Measurements from ENCODE around the gene CHST15.
"Not testable (repeated sequence)": the region's sequence is repeated elsewhere in the genome, so short reads cannot be mapped to it uniquely, and the experiment has no call there.

CHST15 gene

DNA sequence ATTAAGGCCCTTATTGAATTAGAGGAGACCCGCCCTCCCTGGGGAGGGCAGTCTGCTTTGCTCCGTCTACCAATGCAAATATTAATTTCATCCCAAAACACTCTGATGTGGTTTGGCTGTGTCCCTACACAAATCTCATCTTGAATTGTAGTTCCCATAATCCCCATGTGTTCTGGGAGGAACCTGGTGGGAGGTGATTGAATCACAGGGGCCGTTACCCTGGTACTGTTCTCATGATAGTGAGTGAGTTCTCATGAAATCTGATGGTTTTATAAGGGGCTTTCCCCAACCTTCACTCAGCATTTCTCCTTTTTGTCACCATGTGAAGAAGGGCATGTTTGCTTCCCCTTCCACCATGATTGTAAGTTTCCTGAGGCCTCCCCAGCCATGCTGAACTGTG, 7.3 kb upstream of the CHST15 start:
- H3K4me3 ChIP-seq (ENCODE audit: low read depth in 1 of 5, low read length in 5 of 5); H3K9ac ChIP-seq (ENCODE audit: low read length in 5 of 5); H3K4me1 ChIP-seq (ENCODE audit: control insufficient read depth in 5 of 5, insufficient read depth in 5 of 5, low read length in 5 of 5); H3K27ac ChIP-seq (ENCODE audit: low read depth, low read length); H3K36me3 ChIP-seq (ENCODE audit: control insufficient read depth in 5 of 5, insufficient read depth in 5 of 5, low read length in 5 of 5): not testable (repeated sequence)
- Histone ChIP-seq H3K27me3 (ENCODE audit: control insufficient read depth in 5 of 5, insufficient read depth in 4 of 5, low read length in 5 of 5) (peaks cover 0 to 17% (median 3%) of the 10 kb centered on the region in 5 donors), H3K9me3 (ENCODE audit: control insufficient read depth in 5 of 5, low read length in 5 of 5) (peaks cover 3 to 13% (median 6%) of the 10 kb centered on the region in 5 donors)

DNA sequence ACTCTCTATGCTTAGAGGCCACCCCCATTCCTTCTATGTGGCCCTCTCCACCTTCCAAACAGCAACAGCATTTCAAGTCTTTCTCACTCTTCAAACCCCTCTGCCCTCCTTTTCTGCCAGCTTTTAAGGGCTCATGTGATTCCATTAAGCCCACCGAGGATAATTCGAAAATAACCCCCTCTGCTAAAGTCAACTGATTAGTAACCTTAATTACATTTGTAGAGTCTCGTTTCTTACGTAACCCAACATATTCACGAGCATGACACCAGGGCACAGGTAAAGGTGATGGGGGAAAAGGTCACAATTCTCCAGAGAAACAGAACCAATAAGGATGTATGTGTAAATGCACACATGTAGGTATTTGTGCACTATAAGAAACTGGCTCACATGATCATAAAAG, 6.7 kb upstream of the CHST15 start:
- H3K4me3 ChIP-seq (ENCODE audit: low read depth in 1 of 5, low read length in 5 of 5): no peak overlapping the region
- H3K36me3 ChIP-seq (ENCODE audit: control insufficient read depth in 5 of 5, insufficient read depth in 5 of 5, low read length in 5 of 5): no peaks in the 10 kb centered on the region
- H3K27me3 ChIP-seq (ENCODE audit: control insufficient read depth in 5 of 5, insufficient read depth in 4 of 5, low read length in 5 of 5): peaks cover 0 to 17% (median 5%) of the 10 kb centered on the region in 5 donors
- no peak overlapping the region for H3K9ac ChIP-seq (ENCODE audit: low read length in 5 of 5)
- H3K9me3 ChIP-seq (ENCODE audit: control insufficient read depth in 5 of 5, low read length in 5 of 5): peaks cover 3 to 13% (median 6%) of the 10 kb centered on the region in 5 donors
- H3K4me1 ChIP-seq (ENCODE audit: control insufficient read depth in 5 of 5, insufficient read depth in 5 of 5, low read length in 5 of 5): peaks cover 0 to under 1% (median 0%) of the 10 kb centered on the region in 5 donors
- no peak overlapping the region for H3K27ac ChIP-seq (ENCODE audit: low read depth, low read length)

DNA sequence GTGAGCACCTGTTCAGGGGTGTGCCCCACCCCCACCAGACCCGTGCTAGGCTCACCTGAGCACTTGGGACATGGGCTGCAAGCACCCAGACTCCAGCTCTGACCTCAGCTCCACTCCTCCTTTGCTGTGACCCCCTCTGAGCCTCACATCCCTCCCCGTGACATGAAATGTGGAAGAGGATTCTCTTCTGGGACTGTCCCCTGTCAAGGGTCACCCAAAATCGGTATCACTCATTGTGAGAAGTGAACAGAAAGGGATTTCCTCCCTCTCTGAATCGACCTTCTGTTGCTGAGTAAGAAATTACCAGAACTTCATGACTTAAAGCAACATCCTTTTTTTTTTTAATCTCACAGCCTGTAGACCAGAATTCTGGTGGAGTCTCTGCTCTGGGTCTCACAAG, 6.2 kb upstream of the CHST15 start:
- no peak overlapping the region for H3K9ac ChIP-seq (ENCODE audit: low read length in 5 of 5)

GRCh38 chr10:124098575-124098974, 5.2 kb upstream of the CHST15 start:
- no peak overlapping the region for H3K27ac ChIP-seq (ENCODE audit: low read depth, low read length)
- no peak overlapping the region for H3K9ac ChIP-seq (ENCODE audit: low read length in 5 of 5)
- no peaks in the 10 kb centered on the region for H3K36me3 ChIP-seq (ENCODE audit: control insufficient read depth in 5 of 5, insufficient read depth in 5 of 5, low read length in 5 of 5)
- peaks cover 3 to 13% (median 6%) of the 10 kb centered on the region in 5 donors for H3K9me3 ChIP-seq (ENCODE audit: control insufficient read depth in 5 of 5, low read length in 5 of 5)
- peaks cover 0 to 15% (median 11%) of the 10 kb centered on the region in 5 donors for H3K4me1 ChIP-seq (ENCODE audit: control insufficient read depth in 5 of 5, insufficient read depth in 5 of 5, low read length in 5 of 5)
- peaks cover 0 to 19% (median 7%) of the 10 kb centered on the region in 5 donors for H3K27me3 ChIP-seq (ENCODE audit: control insufficient read depth in 5 of 5, insufficient read depth in 4 of 5, low read length in 5 of 5)
- no peak overlapping the region for H3K4me3 ChIP-seq (ENCODE audit: low read depth in 1 of 5, low read length in 5 of 5)

More for the DNA sequence above, 6.2 kb upstream of the CHST15 start:
- no peak overlapping the region for H3K4me3 ChIP-seq (ENCODE audit: low read depth in 1 of 5, low read length in 5 of 5)
- H3K4me1 ChIP-seq (ENCODE audit: control insufficient read depth in 5 of 5, insufficient read depth in 5 of 5, low read length in 5 of 5): peaks cover 0 to 6% (median 1%) of the 10 kb centered on the region in 5 donors
- H3K27me3 ChIP-seq (ENCODE audit: control insufficient read depth in 5 of 5, insufficient read depth in 4 of 5, low read length in 5 of 5): peaks cover 0 to 18% (median 7%) of the 10 kb centered on the region in 5 donors
- peaks cover 3 to 13% (median 6%) of the 10 kb centered on the region in 5 donors for H3K9me3 ChIP-seq (ENCODE audit: control insufficient read depth in 5 of 5, low read length in 5 of 5)
- no peak overlapping the region for H3K27ac ChIP-seq (ENCODE audit: low read depth, low read length)
- no peaks in the 10 kb centered on the region for H3K36me3 ChIP-seq (ENCODE audit: control insufficient read depth in 5 of 5, insufficient read depth in 5 of 5, low read length in 5 of 5)

DNA sequence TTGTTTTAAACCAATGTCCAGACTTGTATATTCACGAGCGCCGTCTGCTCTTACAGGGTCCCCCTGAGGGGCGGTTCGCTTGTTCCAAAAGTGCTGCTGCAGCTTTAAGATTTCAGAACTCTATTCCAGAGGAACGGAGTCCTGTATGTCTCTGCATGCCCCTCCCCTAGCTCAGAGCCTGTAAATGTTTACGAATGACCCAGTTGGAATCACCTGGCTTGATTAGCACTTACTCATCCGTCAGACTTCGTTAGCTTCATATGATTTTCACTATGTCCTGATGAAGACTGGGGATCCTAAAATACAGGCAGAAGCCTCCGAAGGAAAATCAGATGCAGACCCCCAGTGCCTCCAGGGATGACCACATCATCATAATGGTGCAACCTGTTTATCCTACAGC, 4.5 kb upstream of the CHST15 start:
- Histone ChIP-seq H3K4me3 (ENCODE audit: low read depth in 1 of 5, low read length in 5 of 5) (no peak overlapping the region), H3K9me3 (ENCODE audit: control insufficient read depth in 5 of 5, low read length in 5 of 5) (peaks cover 3 to 13% (median 6%) of the 10 kb centered on the region in 5 donors), H3K36me3 (ENCODE audit: control insufficient read depth in 5 of 5, insufficient read depth in 5 of 5, low read length in 5 of 5) (no peaks in the 10 kb centered on the region), H3K4me1 (ENCODE audit: control insufficient read depth in 5 of 5, insufficient read depth in 5 of 5, low read length in 5 of 5) (peaks cover 0 to 19% (median 17%) of the 10 kb centered on the region in 5 donors), H3K27me3 (ENCODE audit: control insufficient read depth in 5 of 5, insufficient read depth in 4 of 5, low read length in 5 of 5) (peaks cover 0 to 19% (median 7%) of the 10 kb centered on the region in 5 donors), H3K27ac (ENCODE audit: low read depth, low read length) (no peak overlapping the region), H3K9ac (ENCODE audit: low read length in 5 of 5) (no peak overlapping the region)

DNA sequence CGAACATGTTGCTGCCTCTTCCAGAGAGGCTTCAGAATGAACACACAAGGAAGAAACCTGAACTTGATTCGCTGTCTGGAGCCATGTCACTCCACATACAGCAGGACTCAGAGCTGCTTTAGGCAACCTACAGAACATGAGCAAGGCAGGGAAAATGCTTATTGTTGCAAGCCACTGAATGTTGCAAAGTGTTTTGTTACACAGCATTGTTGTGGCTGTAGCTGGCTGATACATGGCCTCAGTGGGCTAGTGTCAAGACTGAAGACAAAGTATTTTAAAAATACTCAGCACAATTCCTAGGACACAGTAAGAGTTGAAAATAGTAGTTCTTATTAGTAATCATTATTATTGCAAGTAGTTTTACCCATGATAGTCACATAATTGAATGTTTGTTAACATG, 3.1 kb upstream of the CHST15 start:
- Histone ChIP-seq H3K4me1 (ENCODE audit: control insufficient read depth in 5 of 5, insufficient read depth in 5 of 5, low read length in 5 of 5) (peaks cover 0 to 31% (median 28%) of the 10 kb centered on the region in 5 donors), H3K9ac (ENCODE audit: low read length in 5 of 5) (no peak overlapping the region), H3K27me3 (ENCODE audit: control insufficient read depth in 5 of 5, insufficient read depth in 4 of 5, low read length in 5 of 5) (peaks cover 0 to 22% (median 12%) of the 10 kb centered on the region in 5 donors), H3K9me3 (ENCODE audit: control insufficient read depth in 5 of 5, low read length in 5 of 5) (peaks cover 3 to 13% (median 6%) of the 10 kb centered on the region in 5 donors), H3K4me3 (ENCODE audit: low read depth in 1 of 5, low read length in 5 of 5) (no peak overlapping the region), H3K27ac (ENCODE audit: low read depth, low read length) (no peak overlapping the region), H3K36me3 (ENCODE audit: control insufficient read depth in 5 of 5, insufficient read depth in 5 of 5, low read length in 5 of 5) (no peaks in the 10 kb centered on the region)

DNA sequence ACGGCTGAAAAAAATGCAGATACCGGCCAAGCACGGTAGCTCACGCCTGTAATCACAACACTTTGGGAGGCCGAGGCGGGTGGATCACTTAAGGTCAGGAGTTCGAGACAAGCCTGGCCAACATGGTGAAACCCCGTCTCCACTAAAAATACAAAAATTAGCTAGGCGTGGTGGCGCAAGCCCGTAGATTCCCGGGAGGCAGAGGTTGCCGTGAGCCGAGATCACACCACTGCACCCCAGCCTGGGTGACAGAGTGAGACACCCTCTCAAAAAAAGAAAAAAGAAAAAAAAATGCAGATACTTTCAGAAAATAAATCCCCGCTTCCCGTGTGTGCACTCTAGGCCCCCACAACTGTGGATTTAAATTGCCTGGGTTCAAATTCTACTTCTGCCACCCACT, 2.4 kb upstream of the CHST15 start:
- Histone ChIP-seq H3K9me3 (ENCODE audit: control insufficient read depth in 5 of 5, low read length in 5 of 5) (peaks cover 3 to 13% (median 6%) of the 10 kb centered on the region in 5 donors), H3K4me1 (ENCODE audit: control insufficient read depth in 5 of 5, insufficient read depth in 5 of 5, low read length in 5 of 5) (peaks cover 0 to 38% (median 32%) of the 10 kb centered on the region in 5 donors), H3K27me3 (ENCODE audit: control insufficient read depth in 5 of 5, insufficient read depth in 4 of 5, low read length in 5 of 5) (peaks cover 0 to 22% (median 14%) of the 10 kb centered on the region in 5 donors)
- not testable (repeated sequence) for H3K4me3 ChIP-seq (ENCODE audit: low read depth in 1 of 5, low read length in 5 of 5); H3K36me3 ChIP-seq (ENCODE audit: control insufficient read depth in 5 of 5, insufficient read depth in 5 of 5, low read length in 5 of 5); H3K9ac ChIP-seq (ENCODE audit: low read length in 5 of 5); H3K27ac ChIP-seq (ENCODE audit: low read depth, low read length)

- no peaks in the 10 kb centered on the region for H3K36me3 ChIP-seq (ENCODE audit: control insufficient read depth in 5 of 5, insufficient read depth in 5 of 5, low read length in 5 of 5)
- peaks cover 0 to 22% (median 14%) of the 10 kb centered on the region in 5 donors for H3K27me3 ChIP-seq (ENCODE audit: control insufficient read depth in 5 of 5, insufficient read depth in 4 of 5, low read length in 5 of 5)
- H3K27ac ChIP-seq (ENCODE audit: low read depth, low read length): no peak overlapping the region
- H3K4me3 ChIP-seq (ENCODE audit: low read depth in 1 of 5, low read length in 5 of 5): no peak overlapping the region
- no peak overlapping the region for H3K9ac ChIP-seq (ENCODE audit: low read length in 5 of 5)
- H3K4me1 ChIP-seq (ENCODE audit: control insufficient read depth in 5 of 5, insufficient read depth in 5 of 5, low read length in 5 of 5): peaks cover 0 to 42% (median 32%) of the 10 kb centered on the region in 5 donors
- H3K9me3 ChIP-seq (ENCODE audit: control insufficient read depth in 5 of 5, low read length in 5 of 5): peaks cover 3 to 9% (median 5%) of the 10 kb centered on the region in 5 donors
Observed at GRCh38 chr10:124095096-124095495, 1.7 kb upstream of the CHST15 start.

DNA sequence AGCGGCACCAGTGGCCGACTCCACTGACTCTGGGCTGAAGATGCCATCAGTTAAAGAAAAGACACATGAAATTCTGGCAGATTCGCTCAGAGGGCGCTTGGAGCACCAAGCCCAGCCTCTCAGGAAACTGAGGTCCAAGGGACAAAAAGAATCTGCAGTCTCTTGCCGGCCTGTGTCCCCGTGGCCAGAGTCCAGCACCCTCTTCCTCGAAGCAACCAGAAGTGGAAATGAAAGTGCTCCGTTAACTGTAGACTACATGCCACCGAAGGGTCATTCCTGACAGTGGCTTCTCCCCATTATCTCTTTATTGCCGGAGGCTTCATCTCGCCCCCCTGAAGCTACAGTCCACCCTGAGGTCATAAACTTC, 1.0 kb upstream of the CHST15 start:
- Histone ChIP-seq H3K9me3 (ENCODE audit: control insufficient read depth in 5 of 5, low read length in 5 of 5) (peaks cover 3 to 6% (median 5%) of the 10 kb centered on the region in 5 donors), H3K9ac (ENCODE audit: low read length in 5 of 5) (peak overlapping the region in 2 of 5 donors; percentile 32 to 53), H3K4me1 (ENCODE audit: control insufficient read depth in 5 of 5, insufficient read depth in 5 of 5, low read length in 5 of 5) (peaks cover 0 to 42% (median 32%) of the 10 kb centered on the region in 5 donors), H3K27me3 (ENCODE audit: control insufficient read depth in 5 of 5, insufficient read depth in 4 of 5, low read length in 5 of 5) (peaks cover 0 to 22% (median 14%) of the 10 kb centered on the region in 5 donors), H3K4me3 (ENCODE audit: low read depth in 1 of 5, low read length in 5 of 5) (peak overlapping the region in 4 of 5 donors; percentile 12 to 78 (median 69)), H3K27ac (ENCODE audit: low read depth, low read length) (peak overlapping the region; percentile 50), H3K36me3 (ENCODE audit: control insufficient read depth in 5 of 5, insufficient read depth in 5 of 5, low read length in 5 of 5) (no peaks in the 10 kb centered on the region)

DNA sequence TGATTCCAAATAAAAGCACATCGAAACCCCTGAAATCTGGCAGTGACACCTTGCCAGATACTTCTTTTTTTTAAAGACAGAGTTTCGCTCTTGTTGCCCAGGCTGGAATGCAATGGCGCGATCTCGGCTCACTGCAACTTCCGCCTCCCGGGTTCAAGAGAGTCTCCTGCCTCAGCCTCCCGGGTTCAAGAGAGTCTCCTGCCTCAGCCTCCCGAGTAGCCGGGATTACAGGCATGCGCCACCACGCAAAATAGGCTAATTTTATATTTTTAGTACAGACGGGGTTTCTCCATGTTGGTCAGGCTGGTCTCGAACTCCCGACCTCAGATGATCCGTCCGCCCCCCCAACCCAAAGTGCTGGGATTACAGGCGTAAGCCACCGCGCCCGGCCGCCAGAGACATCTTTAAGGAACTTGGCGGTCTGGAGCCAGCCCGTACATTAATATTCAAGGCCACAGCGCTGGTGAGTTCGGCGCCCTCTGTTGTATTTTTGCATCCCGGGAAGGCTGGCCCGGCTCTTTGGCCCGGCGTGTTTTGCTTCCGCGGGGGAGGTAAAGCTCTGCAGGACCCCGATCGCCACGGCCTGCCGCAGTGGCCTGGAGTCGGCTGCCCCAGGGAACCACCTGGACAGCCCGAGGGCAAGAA, 498 bp upstream of the CHST15 start:
- peak overlapping the region in 3 of 5 donors; percentile 30 to 70 (median 53) for H3K9ac ChIP-seq (ENCODE audit: low read length in 5 of 5)
- peak overlapping the region; percentile 50 for H3K27ac ChIP-seq (ENCODE audit: low read depth, low read length)
- peaks cover 0 to 22% (median 12%) of the 10 kb centered on the region in 5 donors for H3K27me3 ChIP-seq (ENCODE audit: control insufficient read depth in 5 of 5, insufficient read depth in 4 of 5, low read length in 5 of 5)
- H3K4me3 ChIP-seq (ENCODE audit: low read depth in 1 of 5, low read length in 5 of 5): peak overlapping the region; percentile 43 to 78 (median 70)
- not testable (repeated sequence) for H3K36me3 ChIP-seq (ENCODE audit: control insufficient read depth in 5 of 5, insufficient read depth in 5 of 5, low read length in 5 of 5); H3K9me3 ChIP-seq (ENCODE audit: control insufficient read depth in 5 of 5, low read length in 5 of 5)
- H3K4me1 ChIP-seq (ENCODE audit: control insufficient read depth in 5 of 5, insufficient read depth in 5 of 5, low read length in 5 of 5): peaks cover 0 to 42% (median 32%) of the 10 kb centered on the region in 5 donors
